HG03354 (cell line): ENCODE results near the gene HDHD3.
"Not testable (repeated sequence)": the region's sequence is repeated elsewhere in the genome, so short reads cannot be mapped to it uniquely, and the experiment has no call there.

Source experiments
- ATAC-seq: cut with Tn5 transposase; IDR thresholded peaks from one replicate; pipeline ENCODE4 v1.9.1; 2021; ENCODE audit warnings: mild to moderate bottlenecking; ENCODE audit not compliant: unreplicated experiment, poor library complexity, severe bottlenecking

Gene HDHD3

GRCh38 chr9:113368982-113369854 is 7.6 kb downstream of the HDHD3 start:
- no peak for ATAC-seq

GRCh38 chr9:113368348-113368981 is 8.3 kb downstream of the HDHD3 start:
- no peak for ATAC-seq

- ATAC-seq, result not testable (repeated sequence)
These were observed 11.1 kb downstream of the HDHD3 start for GRCh38 chr9:113365652-113366051.

- no peak for ATAC-seq
These were observed 11.8 kb downstream of the HDHD3 start for GRCh38 chr9:113364951-113365350.

GRCh38 chr9:113363336-113363735 is 13.4 kb downstream of the HDHD3 start:
- ATAC-seq, result no peak

- ATAC-seq, result no peak
These were observed 15.3 kb downstream of the HDHD3 start for GRCh38 chr9:113361304-113362018.

GRCh38 chr9:113360242-113360842 is 16.4 kb downstream of the HDHD3 start:
- ATAC-seq, result no peak

GRCh38 chr9:113359385-113359784 is 17.4 kb downstream of the HDHD3 start:
- no peak for ATAC-seq

GRCh38 chr9:113356686-113357292 is 20.0 kb downstream of the HDHD3 start:
- no peak for ATAC-seq

GRCh38 chr9:113355040-113355596 is 21.7 kb downstream of the HDHD3 start:
- no peak for ATAC-seq

GRCh38 chr9:113352411-113352810 is 24.4 kb downstream of the HDHD3 start:
- no peak for ATAC-seq

- no peak for ATAC-seq
These were observed 24.8 kb downstream of the HDHD3 start for GRCh38 chr9:113352006-113352405.

- ATAC-seq, result no peak
These were observed 25.8 kb downstream of the HDHD3 start for GRCh38 chr9:113350937-113351336.

GRCh38 chr9:113350107-113350661 is 26.6 kb downstream of the HDHD3 start:
- no peak for ATAC-seq

GRCh38 chr9:113349445-113350094 is 27.2 kb downstream of the HDHD3 start, which contains the start of gene BSPRY:
Gene BSPRY (plus strand): TSS chr9:113349541. CDS start chr9:113349580, 39 bp downstream.
- ATAC-seq, result peak; percentile 48

GRCh38 chr9:113349066-113349444 is 27.7 kb downstream of the HDHD3 start:
- ATAC-seq, result no peak

GRCh38 chr9:113348437-113348836 is 28.3 kb downstream of the HDHD3 start:
- no peak for ATAC-seq

- no peak for ATAC-seq
These were observed 31.1 kb downstream of the HDHD3 start for GRCh38 chr9:113345671-113346070.

- no peak for ATAC-seq
These were observed 31.6 kb downstream of the HDHD3 start for GRCh38 chr9:113345190-113345589.
